A549 (cell line): ENCODE measurements around the gene MAPK6. TPM values are rescaled to one million over a fixed set of nuclear protein-coding genes. Genes with fewer than 3 reads are reported as not detected.

Experiments
- CBX2 ChIP-seq: fragments of 200-600 bp; sonication (generic); IDR thresholded peaks from 2 replicates; pipeline ENCODE4 v1.6.1; 2016; ENCODE audit warnings: low read depth, mild to moderate bottlenecking, borderline replicate concordance
- CTCF ChIP-seq: fragments of >200 bp; sonication (Bioruptor Twin); formaldehyde crosslinking; IDR thresholded peaks from 3 replicates; pipeline ENCODE4 v1.5.1; 2016
- E2F6 ChIP-seq: IDR thresholded peaks from 2 replicates; pipeline ENCODE4 v1.6.1; 2012; ENCODE audit warnings: low read depth, borderline replicate concordance
- EHMT2 ChIP-seq: fragments of 200-600 bp; sonication (generic); IDR thresholded peaks from 2 replicates; pipeline ENCODE4 v1.6.1; 2016; ENCODE audit warnings: antibody characterized with exemption, low read depth, mild to moderate bottlenecking, moderate library complexity
- EP300 ChIP-seq, 2 experiments: fragments of >200 bp; sonication (Bioruptor Twin); formaldehyde crosslinking; IDR thresholded peaks; 2 replicates in 1 of 2; 3 replicates in 1 of 2; pipeline ENCODE4 v1.6.1; 2016 to 2017
- FOXS1 ChIP-seq: fragments of 250-450 bp; sonication (Bioruptor Pico); IDR thresholded peaks from 2 replicates; pipeline ENCODE4 v1.5.0; 2020; ENCODE audit warnings: mild to moderate bottlenecking, moderate library complexity
- GATA3 ChIP-seq: IDR thresholded peaks from 2 replicates; pipeline ENCODE4 v1.6.1; 2012; ENCODE audit warnings: borderline replicate concordance
- HEYL ChIP-seq: fragments of 250-450 bp; sonication (Bioruptor Pico); IDR thresholded peaks from 2 replicates; pipeline ENCODE4 v1.8.0; 2021; ENCODE audit warnings: mild to moderate bottlenecking, moderate library complexity
- HOXB5 ChIP-seq: fragments of 250-450 bp; sonication (Bioruptor Pico); IDR thresholded peaks from 2 replicates; pipeline ENCODE4 v1.5.0; 2020; ENCODE audit warnings: mild to moderate bottlenecking, moderate library complexity
- JUN ChIP-seq, 2 experiments: fragments of >200 bp; sonication (Bioruptor Twin); formaldehyde crosslinking; IDR thresholded peaks; 2 replicates in 1 of 2; 3 replicates in 1 of 2; pipeline ENCODE4 v1.6.1; 2016 to 2017
- KDM1A ChIP-seq: fragments of 200-600 bp; sonication (generic); IDR thresholded peaks from 2 replicates; pipeline ENCODE4 v1.6.1; 2016; ENCODE audit warnings: low read depth, mild to moderate bottlenecking
- MAFK ChIP-seq: fragments of 450-650 bp; IDR thresholded peaks from 2 replicates; pipeline ENCODE4 v1.6.1; 2014; ENCODE audit not compliant: partially characterized antibody
- MYC ChIP-seq: IDR thresholded peaks from 2 replicates; pipeline ENCODE4 v1.6.1; 2012; ENCODE audit warnings: mild to moderate bottlenecking, inconsistent platforms, low read length, improper control_type of control experiment, borderline replicate concordance
- PHF8 ChIP-seq: fragments of 200-600 bp; sonication (generic); IDR thresholded peaks from 2 replicates; pipeline ENCODE4 v1.6.1; 2016; ENCODE audit warnings: low read depth, mild to moderate bottlenecking, antibody characterized with exemption, moderate library complexity, borderline replicate concordance
- RAD21 ChIP-seq, 2 experiments: fragments of >200 bp in 1 of 2; sonication (Bioruptor Twin) in 1 of 2; formaldehyde crosslinking in 1 of 2; IDR thresholded peaks in 1 of 2; conservative IDR thresholded peaks in 1 of 2; 2 replicates in 1 of 2; 3 replicates in 1 of 2; pipeline ENCODE4 v1.6.1; 2012 to 2018; ENCODE audit warnings: inconsistent platforms in 1 of 2
- RCOR1 ChIP-seq: fragments of 150-350 bp; IDR thresholded peaks from 2 replicates; pipeline ENCODE4 v1.6.1; 2014; ENCODE audit warnings: antibody characterized with exemption, low read length, low read depth
- RNF2 ChIP-seq: fragments of 200-600 bp; sonication (generic); IDR thresholded peaks from 2 replicates; pipeline ENCODE4 v1.6.1; 2016; ENCODE audit warnings: low read depth, mild to moderate bottlenecking, antibody characterized with exemption, moderate library complexity, borderline replicate concordance
- SMC3 ChIP-seq: fragments of >200 bp; sonication (Bioruptor Twin); formaldehyde crosslinking; IDR thresholded peaks from 3 replicates; pipeline ENCODE4 v1.6.1; 2018; ENCODE audit warnings: inconsistent platforms
- SREBF2 ChIP-seq: fragments of 450-650 bp; IDR thresholded peaks from 2 replicates; pipeline ENCODE4 v1.6.1; 2014; ENCODE audit warnings: mild to moderate bottlenecking, moderate library complexity
- TP53 ChIP-seq: fragments of 250-450 bp; sonication (Bioruptor Pico); IDR thresholded peaks from 2 replicates; pipeline ENCODE4 v1.5.0; 2021; ENCODE audit warnings: mild to moderate bottlenecking, moderate library complexity
- USF2 ChIP-seq: fragments of 450-650 bp; IDR thresholded peaks from 2 replicates; pipeline ENCODE4 v1.6.1; 2014; ENCODE audit warnings: antibody characterized with exemption
- polyA plus RNA-seq, 4 experiments: library from polyadenylated mRNA; depleted of rRNA in 3 of 4; stranded (reverse); fragments of >200 nt; fragmentation: RNase III in 1 of 4; extraction: RNeasy Plus Mini Kit Qiagen cat#74134 plus additional on column Dnase treatment in 1 of 4; gene quantifications; 2 replicates in 3 of 4; 3 replicates in 1 of 4; pipeline ENCODE4 v1.2.3, GENCODE V29; 2011 to 2017
- TF ChIP-seq, protein P1 (sequence below): fragments of >200 bp; sonication (Bioruptor Twin); formaldehyde crosslinking; IDR thresholded peaks from 2 replicates; pipeline ENCODE4 v1.6.1; 2016
- TF ChIP-seq, protein P2 (sequence below): IDR thresholded peaks from 2 replicates; pipeline ENCODE4 v1.6.1; 2012
- TF ChIP-seq, protein P3 (sequence below): fragments of >200 bp; sonication (Bioruptor Twin); formaldehyde crosslinking; IDR thresholded peaks from 3 replicates; pipeline ENCODE4 v1.6.1; 2016

MAPK6 gene
- polyA plus RNA-seq, 2 of the 4 experiments (the other 2 are of a cell fraction), result 49.1 to 126 TPM

GRCh38 chr15:51971375-51972133 is 47.5 kb upstream of the MAPK6 start, which contains the start of gene LEO1 (continued):
- peak; percentile 51 for TF ChIP-seq CTCF
- no peak for TF ChIP-seq EHMT2
- no peak for TF ChIP-seq MAFK
- TF ChIP-seq SMC3, result peak; percentile 21; the same call in 1 of the 3 replicates
- TF ChIP-seq SREBF2, result no peak
- TF ChIP-seq E2F6, result 0 out of 2 replicates have a peak, but pooled peaks have one; percentile 54
- no peak for TF ChIP-seq EP300 (IDR thresholded peaks at IDR 0.05)
- no peak for TF ChIP-seq USF2
- peak in 1 of 2 experiments; percentile 32; a peak in 1 of 5 replicates for TF ChIP-seq RAD21 (conservative IDR thresholded peaks at IDR 0.05 in 1 of 2, IDR thresholded peaks at IDR 0.05 in 1 of 2)
- 0 out of 2 replicates have a peak, but pooled peaks have one; percentile 41 for TF ChIP-seq MYC
- no peak for TF ChIP-seq HEYL (CRISPR knock-in tag)
- TF ChIP-seq GATA3, result peak; percentile 67; the same call in 1 of the 2 replicates
- no peak for TF ChIP-seq TP53 (CRISPR knock-in tag)
- no peak for TF ChIP-seq RNF2
- TF ChIP-seq, protein P1, sequence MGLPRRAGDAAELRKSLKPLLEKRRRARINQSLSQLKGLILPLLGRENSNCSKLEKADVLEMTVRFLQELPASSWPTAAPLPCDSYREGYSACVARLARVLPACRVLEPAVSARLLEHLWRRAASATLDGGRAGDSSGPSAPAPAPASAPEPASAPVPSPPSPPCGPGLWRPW, result no peak
- TF ChIP-seq, protein P2, sequence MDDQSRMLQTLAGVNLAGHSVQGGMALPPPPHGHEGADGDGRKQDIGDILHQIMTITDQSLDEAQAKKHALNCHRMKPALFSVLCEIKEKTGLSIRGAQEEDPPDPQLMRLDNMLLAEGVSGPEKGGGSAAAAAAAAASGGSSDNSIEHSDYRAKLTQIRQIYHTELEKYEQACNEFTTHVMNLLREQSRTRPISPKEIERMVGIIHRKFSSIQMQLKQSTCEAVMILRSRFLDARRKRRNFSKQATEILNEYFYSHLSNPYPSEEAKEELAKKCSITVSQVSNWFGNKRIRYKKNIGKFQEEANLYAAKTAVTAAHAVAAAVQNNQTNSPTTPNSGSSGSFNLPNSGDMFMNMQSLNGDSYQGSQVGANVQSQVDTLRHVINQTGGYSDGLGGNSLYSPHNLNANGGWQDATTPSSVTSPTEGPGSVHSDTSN, result no peak; the same call in 1 of the 2 replicates
- TF ChIP-seq, protein P3, sequence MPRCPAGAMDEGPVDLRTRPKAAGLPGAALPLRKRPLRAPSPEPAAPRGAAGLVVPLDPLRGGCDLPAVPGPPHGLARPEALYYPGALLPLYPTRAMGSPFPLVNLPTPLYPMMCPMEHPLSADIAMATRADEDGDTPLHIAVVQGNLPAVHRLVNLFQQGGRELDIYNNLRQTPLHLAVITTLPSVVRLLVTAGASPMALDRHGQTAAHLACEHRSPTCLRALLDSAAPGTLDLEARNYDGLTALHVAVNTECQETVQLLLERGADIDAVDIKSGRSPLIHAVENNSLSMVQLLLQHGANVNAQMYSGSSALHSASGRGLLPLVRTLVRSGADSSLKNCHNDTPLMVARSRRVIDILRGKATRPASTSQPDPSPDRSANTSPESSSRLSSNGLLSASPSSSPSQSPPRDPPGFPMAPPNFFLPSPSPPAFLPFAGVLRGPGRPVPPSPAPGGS, result peak; percentile 56; the same call in 1 of the 3 replicates
- no peak for TF ChIP-seq HOXB5
- TF ChIP-seq FOXS1 (CRISPR knock-in tag), result no peak
- TF ChIP-seq JUN (IDR thresholded peaks at IDR 0.05), result peak; percentile 88 to 89; a peak in 4 of 5 replicates
- TF ChIP-seq KDM1A, result no peak
- TF ChIP-seq PHF8, result peak; percentile 11; the same call in 1 of the 2 replicates
- no peak for TF ChIP-seq CBX2
- TF ChIP-seq RCOR1, result no peak
